Measurements from ENCODE around the gene EIF2S1. TPM values are rescaled to one million over a fixed set of nuclear protein-coding genes. Genes with fewer than 3 reads are reported as not detected.
"Not testable (repeated sequence)": the region's sequence is repeated elsewhere in the genome, so short reads cannot be mapped to it uniquely, and the experiment has no call there.

Gene EIF2S1
- total RNA-seq, 2 experiments from 2014 or later, result 93.2 to 103 TPM

GRCh38 chr14:67408122-67408801, 48.1 kb downstream of the EIF2S1 start:
- H3K27me3 Mint-ChIP-seq; DNase-seq; H3K4me1 Mint-ChIP-seq; POLR2A ChIA-PET; ATAC-seq (ENCODE audit: low read depth); H3K4me3 Mint-ChIP-seq; H3K36me3 Mint-ChIP-seq; H3K9me3 Mint-ChIP-seq; H3K27ac Mint-ChIP-seq: not testable (repeated sequence)

GRCh38 chr14:67409461-67409860, 49.3 kb downstream of the EIF2S1 start:
- Mint-ChIP-seq H3K27ac (no peak overlapping the region), H3K27me3 (peaks cover 9% of the 10 kb centered on the region), H3K36me3 (no peaks in the 10 kb centered on the region), H3K4me1 (peaks cover 7% of the 10 kb centered on the region), H3K4me3 (no peak overlapping the region), H3K9me3 (no peaks in the 10 kb centered on the region)
- POLR2A ChIA-PET, result no interaction called here
- ATAC-seq (ENCODE audit: low read depth) (no peak), DNase-seq (no peak)

- H3K4me3 Mint-ChIP-seq, result no peak overlapping the region
- H3K36me3 Mint-ChIP-seq, result no peaks in the 10 kb centered on the region
- no peaks in the 10 kb centered on the region for H3K9me3 Mint-ChIP-seq
- H3K27ac Mint-ChIP-seq, result no peak overlapping the region
- DNase-seq (no peak), ATAC-seq (ENCODE audit: low read depth) (no peak)
- H3K4me1 Mint-ChIP-seq, result peaks cover 8% of the 10 kb centered on the region
- POLR2A ChIA-PET, result no interaction called here
- peaks cover 9% of the 10 kb centered on the region for H3K27me3 Mint-ChIP-seq
Observed at GRCh38 chr14:67410313-67410712, 50.2 kb downstream of the EIF2S1 start.

GRCh38 chr14:67411370-67411769, 51.2 kb downstream of the EIF2S1 start:
- Mint-ChIP-seq H3K4me1 (peaks cover 8% of the 10 kb centered on the region), H3K4me3 (no peak overlapping the region), H3K27ac (no peak overlapping the region), H3K36me3 (no peaks in the 10 kb centered on the region), H3K27me3 (peaks cover 9% of the 10 kb centered on the region), H3K9me3 (no peaks in the 10 kb centered on the region)
- POLR2A ChIA-PET, result no interaction called here
- no peak for ATAC-seq (ENCODE audit: low read depth)
- DNase-seq, result no peak

- H3K27me3 Mint-ChIP-seq, result peaks cover 9% of the 10 kb centered on the region
- H3K4me3 Mint-ChIP-seq, result peak within 1 kb of the TSS; percentile 63
- peaks cover 8% of the 10 kb centered on the region for H3K4me1 Mint-ChIP-seq
- no peaks in the 10 kb centered on the region for H3K36me3 Mint-ChIP-seq
- POLR2A ChIA-PET, result no interaction called here
- ATAC-seq (ENCODE audit: low read depth), result peak; percentile 85
- no peaks in the 10 kb centered on the region for H3K9me3 Mint-ChIP-seq
- DNase-seq, result peak; percentile 61
- no peak within 1 kb of the TSS for H3K27ac Mint-ChIP-seq
Observed at GRCh38 chr14:67411820-67412421, 51.8 kb downstream of the EIF2S1 start, which contains the start of gene PLEK2. PLEK2 (minus strand) TSS chr14:67412165; CDS start chr14:67412059, 106 bp downstream.

GRCh38 chr14:67413806-67414769, 54.0 kb downstream of the EIF2S1 start:
- ATAC-seq (ENCODE audit: low read depth), result peak; percentile 34
- POLR2A ChIA-PET, result no interaction called here
- H3K4me3 Mint-ChIP-seq, result no peak overlapping the region
- H3K36me3 Mint-ChIP-seq, result no peaks in the 10 kb centered on the region
- H3K27ac Mint-ChIP-seq, result no peak overlapping the region
- peaks cover 15% of the 10 kb centered on the region for H3K27me3 Mint-ChIP-seq
- H3K9me3 Mint-ChIP-seq, result no peaks in the 10 kb centered on the region
- peaks cover 8% of the 10 kb centered on the region for H3K4me1 Mint-ChIP-seq
- no peak for DNase-seq

GRCh38 chr14:67415610-67416009, 55.5 kb downstream of the EIF2S1 start:
- H3K27me3 Mint-ChIP-seq, result peaks cover 16% of the 10 kb centered on the region
- POLR2A ChIA-PET; H3K36me3 Mint-ChIP-seq; DNase-seq; H3K4me3 Mint-ChIP-seq; ATAC-seq (ENCODE audit: low read depth); H3K27ac Mint-ChIP-seq; H3K9me3 Mint-ChIP-seq; H3K4me1 Mint-ChIP-seq: not testable (repeated sequence)

- H3K9me3 Mint-ChIP-seq, result no peaks in the 10 kb centered on the region
- peaks cover 20% of the 10 kb centered on the region for H3K27me3 Mint-ChIP-seq
- H3K4me1 Mint-ChIP-seq, result peaks cover 8% of the 10 kb centered on the region
- no peaks in the 10 kb centered on the region for H3K36me3 Mint-ChIP-seq
- no peak overlapping the region for H3K27ac Mint-ChIP-seq
- POLR2A ChIA-PET, result no interaction called here
- no peak overlapping the region for H3K4me3 Mint-ChIP-seq
- DNase-seq, result no peak
- no peak for ATAC-seq (ENCODE audit: low read depth)
Observed at GRCh38 chr14:67416085-67416484, 56.0 kb downstream of the EIF2S1 start.

GRCh38 chr14:67416810-67417209, 56.7 kb downstream of the EIF2S1 start:
- DNase-seq (no peak), ATAC-seq (ENCODE audit: low read depth) (no peak)
- Mint-ChIP-seq H3K9me3 (no peaks in the 10 kb centered on the region), H3K4me1 (peaks cover 8% of the 10 kb centered on the region), H3K27ac (no peak overlapping the region), H3K4me3 (no peak overlapping the region), H3K27me3 (peaks cover 20% of the 10 kb centered on the region), H3K36me3 (no peaks in the 10 kb centered on the region)
- POLR2A ChIA-PET, result no interaction called here

GRCh38 chr14:67417633-67418032, 57.5 kb downstream of the EIF2S1 start:
- no peak for DNase-seq
- Mint-ChIP-seq H3K36me3 (no peaks in the 10 kb centered on the region), H3K27ac (no peak overlapping the region), H3K9me3 (no peaks in the 10 kb centered on the region), H3K27me3 (peaks cover 15% of the 10 kb centered on the region), H3K4me1 (peaks cover 6% of the 10 kb centered on the region), H3K4me3 (no peak overlapping the region)
- ATAC-seq (ENCODE audit: low read depth), result no peak
- POLR2A ChIA-PET, result no interaction called here

GRCh38 chr14:67418401-67419191, 58.5 kb downstream of the EIF2S1 start:
- ATAC-seq (ENCODE audit: low read depth) (no peak), DNase-seq (no peak)
- no peaks in the 10 kb centered on the region for H3K36me3 Mint-ChIP-seq
- no peak overlapping the region for H3K4me3 Mint-ChIP-seq
- H3K27me3 Mint-ChIP-seq, result peaks cover 16% of the 10 kb centered on the region
- no peak overlapping the region for H3K27ac Mint-ChIP-seq
- peaks cover 11% of the 10 kb centered on the region for H3K4me1 Mint-ChIP-seq
- POLR2A ChIA-PET, result no interaction called here
- H3K9me3 Mint-ChIP-seq, result no peaks in the 10 kb centered on the region

- DNase-seq, result peak; percentile 58
- Mint-ChIP-seq H3K4me3 (no peak overlapping the region), H3K27me3 (peaks cover 26% of the 10 kb centered on the region), H3K9me3 (no peaks in the 10 kb centered on the region), H3K4me1 (peaks cover 6% of the 10 kb centered on the region), H3K36me3 (no peaks in the 10 kb centered on the region), H3K27ac (no peak overlapping the region)
- POLR2A ChIA-PET, result no interaction called here
- ATAC-seq (ENCODE audit: low read depth), result peak; percentile 54
Observed at GRCh38 chr14:67420102-67420739, 60.1 kb downstream of the EIF2S1 start.
